Suprapubic skin (tissue), 4 donors: ENCODE measurements around the gene HOXC5. TPM values are rescaled to one million over a fixed set of nuclear protein-coding genes. Genes with fewer than 3 reads are reported as not detected.
A peak's percentile ranks its signal among the peaks of the same experiment; 100 is the strongest.

Source experiments
- DNase-seq, 2 donors: peaks; one replicate each; pipeline ENCODE4 v3.0.0-alpha.2; 2019; ENCODE audit warnings: low spot score in 2 of 2
- H3K27ac ChIP-seq: fragments of 200-600 bp; sonication (generic); one replicate; pipeline ENCODE4 v1.5.1; 2019
- H3K27me3 ChIP-seq: fragments of 200-600 bp; sonication (generic); one replicate; pipeline ENCODE4 v1.5.1; 2019
- H3K36me3 ChIP-seq: fragments of 200-600 bp; sonication (generic); one replicate; pipeline ENCODE4 v1.5.1; 2019
- H3K4me1 ChIP-seq: fragments of 200-600 bp; sonication (generic); one replicate; pipeline ENCODE4 v1.5.1; 2019
- H3K4me3 ChIP-seq: fragments of 200-600 bp; sonication (generic); one replicate; pipeline ENCODE4 v1.5.1; 2019; ENCODE audit warnings: mild to moderate bottlenecking
- H3K9me3 ChIP-seq: fragments of 200-600 bp; sonication (generic); one replicate; pipeline ENCODE4 v1.5.1; 2019
- CTCF ChIP-seq, 2 donors: fragments of 200-600 bp in 1 of 2; fragments of 450-650 bp in 1 of 2; sonication (generic) in 1 of 2; IDR thresholded peaks; one replicate each; pipeline ENCODE4 v1.5.1; 2016 to 2019; ENCODE audit warnings: antibody characterized with exemption in 2 of 2, mild to moderate bottlenecking in 1 of 2, moderate library complexity in 1 of 2
- EP300 ChIP-seq: sonication (generic); formaldehyde crosslinking; IDR thresholded peaks from one replicate; pipeline ENCODE4 v1.6.1; 2017; ENCODE audit warnings: antibody characterized with exemption
- POLR2A ChIP-seq, 2 donors: fragments of 450-650 bp; IDR thresholded peaks; one replicate each; pipeline ENCODE4 v1.6.1; 2017; ENCODE audit warnings: antibody characterized with exemption in 2 of 2, mild to moderate bottlenecking in 2 of 2, moderate library complexity in 2 of 2
- POLR2AphosphoS5 ChIP-seq, 3 donors: sonication (generic); formaldehyde crosslinking; IDR thresholded peaks; one replicate each; pipeline ENCODE4 v1.6.1; 2017; ENCODE audit warnings: antibody characterized with exemption in 3 of 3
- WGBS: methylation state at CpG from one replicate; pipeline ENCODE4 v1.1.5; 2018; 5-methylcytosine and 5-hydroxymethylcytosine counted together
- total RNA-seq, 4 donors: library from RNA; depleted of rRNA; stranded (reverse); fragments of >200 nt; gene quantifications; one replicate each; pipeline ENCODE4 v1.1.0, GENCODE V29; 2016

The HOXC5 gene
- total RNA-seq, 4 donors from 2014 or later, result 0.26 to 3.5 (median 0.49) TPM; not detected in 1

- Histone ChIP-seq H3K4me3 (peak overlapping the region; percentile 60), H3K27ac (peak overlapping the region; percentile 98), H3K36me3 (no peaks in the 10 kb centered on the region), H3K27me3 (peaks cover 59% of the 10 kb centered on the region), H3K4me1 (peaks cover 83% of the 10 kb centered on the region), H3K9me3 (no peaks in the 10 kb centered on the region)
- DNase-seq, result no peak
- WGBS, result 2% methylated on average over 16 of the region's 50 CpGs
- TF ChIP-seq POLR2A (IDR thresholded peaks at IDR 0.05), result peak in 1 of 2 donors; percentile 16
- TF ChIP-seq POLR2AphosphoS5 (IDR thresholded peaks at IDR 0.05), result peak in 2 of 3 donors; percentile 23 to 55
- peak in 1 of 2 donors; percentile 26 for TF ChIP-seq CTCF (IDR thresholded peaks at IDR 0.05)
- no peak for TF ChIP-seq EP300
Measured at GRCh38 chr12:53985994-53986685, 46.7 kb upstream of the HOXC5 start.

- H3K36me3 ChIP-seq, result no peaks in the 10 kb centered on the region
- peak overlapping the region; percentile 60 for H3K4me3 ChIP-seq
- H3K9me3 ChIP-seq, result no peaks in the 10 kb centered on the region
- TF ChIP-seq POLR2AphosphoS5 (IDR thresholded peaks at IDR 0.05), result no peak
- no peak for TF ChIP-seq CTCF (IDR thresholded peaks at IDR 0.05)
- no peak for TF ChIP-seq EP300
- no peak for TF ChIP-seq POLR2A (IDR thresholded peaks at IDR 0.05)
- peaks cover 85% of the 10 kb centered on the region for H3K4me1 ChIP-seq
- H3K27me3 ChIP-seq, result peaks cover 54% of the 10 kb centered on the region
- DNase-seq, result no peak
- 27% methylated on average over 21 of the region's 21 CpGs for WGBS
- H3K27ac ChIP-seq, result peak overlapping the region; percentile 98
Measured at GRCh38 chr12:53986686-53987483, 46.0 kb upstream of the HOXC5 start.

GRCh38 chr12:53987787-53988230, 45.0 kb upstream of the HOXC5 start:
- Histone ChIP-seq H3K27ac (peak overlapping the region; percentile 98), H3K9me3 (no peaks in the 10 kb centered on the region), H3K4me1 (peaks cover 91% of the 10 kb centered on the region), H3K27me3 (peaks cover 46% of the 10 kb centered on the region), H3K36me3 (no peaks in the 10 kb centered on the region), H3K4me3 (peak overlapping the region; percentile 60)
- no peak for TF ChIP-seq EP300
- no peak for TF ChIP-seq CTCF (IDR thresholded peaks at IDR 0.05)
- no peak for TF ChIP-seq POLR2AphosphoS5 (IDR thresholded peaks at IDR 0.05)
- TF ChIP-seq POLR2A (IDR thresholded peaks at IDR 0.05), result no peak
- WGBS, result 19% methylated on average over 4 of the region's 4 CpGs
- no peak for DNase-seq

- no peak for DNase-seq
- peaks cover 43% of the 10 kb centered on the region for H3K27me3 ChIP-seq
- H3K9me3 ChIP-seq, result no peaks in the 10 kb centered on the region
- H3K27ac ChIP-seq, result peak overlapping the region; percentile 98
- H3K36me3 ChIP-seq, result no peaks in the 10 kb centered on the region
- H3K4me3 ChIP-seq, result peak overlapping the region; percentile 37
- peaks cover 93% of the 10 kb centered on the region for H3K4me1 ChIP-seq
- TF ChIP-seq POLR2AphosphoS5 (IDR thresholded peaks at IDR 0.05), result no peak
- no peak for TF ChIP-seq POLR2A (IDR thresholded peaks at IDR 0.05)
- TF ChIP-seq EP300, result no peak
- no peak for TF ChIP-seq CTCF (IDR thresholded peaks at IDR 0.05)
- 11% methylated on average over 5 of the region's 5 CpGs for WGBS
Measured at GRCh38 chr12:53988541-53989226, 44.2 kb upstream of the HOXC5 start.
